Lower leg skin (tissue), 4 donors: ENCODE measurements around the gene RAB10. TPM values are rescaled to one million over a fixed set of nuclear protein-coding genes. Genes with fewer than 3 reads are reported as not detected.

Source experiments
- DNase-seq, 2 donors: peaks; one replicate each; pipeline ENCODE4 v3.0.0-alpha.2; 2019; ENCODE audit warnings: low spot score in 2 of 2
- H3K4me3 ChIP-seq: fragments of 200-600 bp; sonication (generic); 2 replicates; pipeline ENCODE4 v1.5.1; 2017; ENCODE audit warnings: mild to moderate bottlenecking, low read depth; ENCODE audit not compliant: poor library complexity, severe bottlenecking
- CTCF ChIP-seq, 3 donors: fragments of 450-650 bp; IDR thresholded peaks; one replicate each; pipeline ENCODE4 v1.5.1; 2016; ENCODE audit warnings: antibody characterized with exemption in 3 of 3, mild to moderate bottlenecking in 3 of 3, moderate library complexity in 2 of 3
- POLR2A ChIP-seq, 2 donors: fragments of 450-650 bp; IDR thresholded peaks; one replicate each; pipeline ENCODE4 v1.6.1; 2016 to 2017; ENCODE audit warnings: antibody characterized with exemption in 2 of 2, mild to moderate bottlenecking in 1 of 2, moderate library complexity in 1 of 2
- WGBS, 2 donors: methylation state at CpG; one replicate each; pipeline ENCODE4 v1.1.5; 2018; 5-methylcytosine and 5-hydroxymethylcytosine counted together
- intact Hi-C: fragments of 100-400 bp; cut with DNase I; formaldehyde crosslinking; loops from one replicate; pipeline ENCODE4 v1.15.0; 2023; ENCODE audit warnings: low total_unique reads
- total RNA-seq, 4 donors: library from RNA; depleted of rRNA; stranded (reverse); fragments of >200 nt; gene quantifications; one replicate each; pipeline ENCODE4 v1.1.0, GENCODE V29; 2016

Gene RAB10
- total RNA-seq, 4 donors from 2014 or later: 125 to 228 (median 184) TPM

- no peak for DNase-seq
- no peak overlapping the region for H3K4me3 ChIP-seq
- intact Hi-C loops: no loop called here
- TF ChIP-seq CTCF (IDR thresholded peaks at IDR 0.05) (no peak), POLR2A (IDR thresholded peaks at IDR 0.05) (no peak)
These were observed 36.8 kb downstream of the RAB10 start for GRCh38 chr2:26070730-26071129.

- intact Hi-C loops: no loop called here
- WGBS, 2 donors: 29 to 36% methylated on average over 1 of the region's 1 CpG
- H3K4me3 ChIP-seq: no peak overlapping the region
- no peak for TF ChIP-seq POLR2A (IDR thresholded peaks at IDR 0.05)
- TF ChIP-seq CTCF (IDR thresholded peaks at IDR 0.05): no peak
- DNase-seq: no peak
These were observed 39.3 kb downstream of the RAB10 start for GRCh38 chr2:26072925-26073768.

- intact Hi-C loops: no loop called here
- no peak for TF ChIP-seq POLR2A (IDR thresholded peaks at IDR 0.05)
- TF ChIP-seq CTCF (IDR thresholded peaks at IDR 0.05): no peak
- H3K4me3 ChIP-seq: no peak overlapping the region
- WGBS, 2 donors: 79% methylated on average over 3 of the region's 3 CpGs
- no peak for DNase-seq
These were observed 39.9 kb downstream of the RAB10 start for GRCh38 chr2:26073830-26074229.

- TF ChIP-seq CTCF (IDR thresholded peaks at IDR 0.05) (no peak), POLR2A (IDR thresholded peaks at IDR 0.05) (no peak)
- H3K4me3 ChIP-seq: no peak overlapping the region
- intact Hi-C loops: no loop called here
- DNase-seq: no peak
- WGBS, 2 donors: 79 to 84% methylated on average over 8 of the region's 8 CpGs
These were observed 40.8 kb downstream of the RAB10 start for GRCh38 chr2:26074676-26075075.

- no peak for DNase-seq
- no peak overlapping the region for H3K4me3 ChIP-seq
- intact Hi-C loops: no loop called here
- WGBS, 2 donors: 78 to 81% methylated on average over 1 of the region's 1 CpG
- TF ChIP-seq CTCF (IDR thresholded peaks at IDR 0.05) (no peak), POLR2A (IDR thresholded peaks at IDR 0.05) (no peak)
These were observed 41.3 kb downstream of the RAB10 start for GRCh38 chr2:26075173-26075572.
